Heart left ventricle (tissue), 16 donors: Measurements from ENCODE around the gene NDUFB11. TPM values are rescaled to one million over a fixed set of nuclear protein-coding genes. Genes with fewer than 3 reads are reported as not detected.

ENCODE experiments used
- ATAC-seq, 4 donors: fragments of 200-7000 bp; cut with Tn5 transposase; one replicate each; pipeline ENCODE4 v1.9.1; 2020 to 2022; ENCODE audit warnings: moderate library complexity in 4 of 4, mild to moderate bottlenecking in 3 of 4, moderate number of reproducible peaks in 1 of 4
- DNase-seq, 5 donors: peaks; one replicate each; pipeline ENCODE4 v3.0.0-alpha.2; 2020
- H3K27ac ChIP-seq, 12 donors: fragments of 200-600 bp; sonication (generic) in 4 of 12; one replicate each; pipeline versions ENCODE4 v1.5.0 to v1.8.0; 2016 to 2022; ENCODE audit warnings: mild to moderate bottlenecking in 2 of 12
- H3K27me3 ChIP-seq, 9 donors: fragments of 200-600 bp; sonication (generic) in 2 of 9; one replicate each; pipeline versions ENCODE4 v1.5.1 to v1.8.0; 2016 to 2022; ENCODE audit warnings: mild to moderate bottlenecking in 3 of 9
- H3K36me3 ChIP-seq, 9 donors: fragments of 200-600 bp; sonication (generic) in 2 of 9; one replicate each; pipeline versions ENCODE4 v1.5.0 to v1.8.0; 2018 to 2022; ENCODE audit warnings: mild to moderate bottlenecking in 2 of 9
- H3K4me1 ChIP-seq, 12 donors: fragments of 200-600 bp; sonication (generic) in 4 of 12; one replicate each; pipeline versions ENCODE4 v1.5.0 to v1.8.0; 2016 to 2022; ENCODE audit warnings: mild to moderate bottlenecking in 3 of 12
- H3K4me3 ChIP-seq, 12 donors: fragments of 200-600 bp; sonication (generic) in 4 of 12; one replicate each; pipeline versions ENCODE4 v1.5.0 to v1.8.0; 2017 to 2022; ENCODE audit warnings: mild to moderate bottlenecking in 9 of 12, moderate library complexity in 4 of 12
- H3K9me3 ChIP-seq, 12 donors: fragments of 200-600 bp; sonication (generic) in 4 of 12; one replicate each; pipeline versions ENCODE4 v1.5.0 to v1.8.0; 2016 to 2022; ENCODE audit warnings: mild to moderate bottlenecking in 1 of 12
- POLR2A ChIP-seq, 2 donors: fragments of 450-650 bp; IDR thresholded peaks; one replicate each; pipeline ENCODE4 v1.6.1; 2017; ENCODE audit warnings: antibody characterized with exemption in 2 of 2, mild to moderate bottlenecking in 2 of 2, moderate library complexity in 2 of 2
- WGBS, 4 donors: extraction: QIAGEN DNeasy Blood & Tissue Kit in 2 of 4; methylation state at CpG; one replicate each; pipeline versions ENCODE4 v1.1.5 to v1.1.7; 2013 to 2018; 5-methylcytosine and 5-hydroxymethylcytosine counted together
- intact Hi-C, 10 donors: fragments of 100-400 bp; cut with DNase I; formaldehyde crosslinking; loops; one replicate each; pipeline versions ENCODE4 v1.11.1 to v1.14.2; 2022
- polyA plus RNA-seq, 2 donors: library from polyadenylated mRNA; stranded (reverse); fragments of 200-250 nt; gene quantifications; one replicate each; pipeline ENCODE4 v1.2.3, GENCODE V29; 2013
- total RNA-seq, 9 donors: library from RNA; depleted of rRNA in 2 of 9; stranded (reverse); fragments of >200 nt in 2 of 9; fragmentation: NEBNext Ultra II Directional in 3 of 9; extraction: Animal tissue kit (Norgen Biotek cat#: 25700) in 3 of 9; gene quantifications; one replicate each; pipeline versions ENCODE4 v1.1.0 to v1.2.4, GENCODE V29; 2016 to 2023
- TF ChIP-seq, protein P1 (sequence below), 12 donors: fragments of 200-600 bp; sonication (generic) in 4 of 12; IDR thresholded peaks; one replicate each; pipeline versions ENCODE4 v1.5.0 to v1.8.0; 2018 to 2022; ENCODE audit warnings: antibody characterized with exemption in 12 of 12, mild to moderate bottlenecking in 5 of 12
- donor health status: ischemic (EF 13 %, LVEDD 7.1; RV severe dilation, severe dysfunction).
- donor health status: healthy with polysubstance abuse.
- donor health status: DM: no; HTN: yes; CAD: no.
- donor health status: DM: no; HTN: no; CAD: no.
- donor health status: ischemic (EF 25% LVEDD 6.9; RV normal size, moderate dysfunction).
- donor health status: ischemic (EF 25% LVEDD 5.7; RV mildly dilated, moderate dysfunction).
- donor health status: healthy.
- donor health status: DM: yes; HTN: yes; CAD: no.
- donor health status: ischemic (EF 35%, LVEDD 5.7; RV mildly dilated, moderate dysfunction).
- donor health status: nonischemic (EF 11% LVEDD 7.7; RV severe dilation, severe dysfunction).
- donor health status: DM: yes; HTN: yes; CAD: no.
- donor health status: PGD.
- donor health status: ischemic (EF 29% LVEDD 5.4; RV normal size, mild dysfunction).
- donor health status: nonischemic (EF 23%, LVEDD 6.1; RV moderate dilation, normal function).

Gene NDUFB11
- total and polyA plus RNA-seq, 11 donors = 128 to 254 (median 173) TPM

DNA sequence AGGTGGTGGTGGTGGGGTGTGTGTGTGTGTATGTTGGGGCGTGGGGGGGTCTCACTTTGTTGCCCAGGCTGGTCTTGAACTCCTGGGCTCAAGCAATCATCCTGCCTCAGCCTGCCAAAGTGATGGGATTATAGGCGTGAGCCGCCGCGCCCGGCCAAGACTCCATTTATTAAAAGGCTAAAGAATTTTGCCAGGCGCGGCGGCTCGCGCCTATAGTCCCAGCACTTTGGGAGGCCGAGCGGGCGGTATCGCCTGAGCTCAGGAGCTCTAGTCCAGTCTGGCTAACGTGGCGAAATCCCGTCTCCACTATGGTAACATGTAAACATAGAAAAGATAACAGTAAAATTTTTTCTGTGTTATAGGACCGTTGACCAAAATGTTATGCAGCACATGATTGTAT, 45.4 kb upstream of the NDUFB11 start:
- ATAC-seq (no peak), DNase-seq (peak in 1 of 5 donors; percentile 15)
- peaks cover 0 to 42% (median 0%) of the 10 kb centered on the region in 9 donors for H3K27me3 ChIP-seq
- H3K4me1 ChIP-seq = peaks cover 0 to 30% (median 6%) of the 10 kb centered on the region in 12 donors
- intact Hi-C loops = loop anchor here in 9 of 10 donors (5.0 to 10.0 kb wide), 6 partner anchors 192 to 835 kb away; partner anchors contain the start of genes ELK1 (in 3 of the 9) and UXT (in 2 of the 9)
- no peak overlapping the region for H3K4me3 ChIP-seq
- H3K36me3 ChIP-seq = peaks cover 0 to 21% (median 15%) of the 10 kb centered on the region in 9 donors
- 65 to 77% (median 74%) methylated on average over 19 of the region's 19 CpGs for WGBS, 4 donors
- TF ChIP-seq, protein P1, sequence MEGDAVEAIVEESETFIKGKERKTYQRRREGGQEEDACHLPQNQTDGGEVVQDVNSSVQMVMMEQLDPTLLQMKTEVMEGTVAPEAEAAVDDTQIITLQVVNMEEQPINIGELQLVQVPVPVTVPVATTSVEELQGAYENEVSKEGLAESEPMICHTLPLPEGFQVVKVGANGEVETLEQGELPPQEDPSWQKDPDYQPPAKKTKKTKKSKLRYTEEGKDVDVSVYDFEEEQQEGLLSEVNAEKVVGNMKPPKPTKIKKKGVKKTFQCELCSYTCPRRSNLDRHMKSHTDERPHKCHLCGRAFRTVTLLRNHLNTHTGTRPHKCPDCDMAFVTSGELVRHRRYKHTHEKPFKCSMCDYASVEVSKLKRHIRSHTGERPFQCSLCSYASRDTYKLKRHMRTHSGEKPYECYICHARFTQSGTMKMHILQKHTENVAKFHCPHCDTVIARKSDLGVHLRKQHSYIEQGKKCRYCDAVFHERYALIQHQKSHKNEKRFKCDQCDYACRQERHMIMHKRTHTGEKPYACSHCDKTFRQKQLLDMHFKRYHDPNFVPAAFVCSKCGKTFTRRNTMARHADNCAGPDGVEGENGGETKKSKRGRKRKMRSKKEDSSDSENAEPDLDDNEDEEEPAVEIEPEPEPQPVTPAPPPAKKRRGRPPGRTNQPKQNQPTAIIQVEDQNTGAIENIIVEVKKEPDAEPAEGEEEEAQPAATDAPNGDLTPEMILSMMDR (IDR thresholded peaks at IDR 0.05) = no peak
- TF ChIP-seq POLR2A (IDR thresholded peaks at IDR 0.05) = no peak
- H3K27ac ChIP-seq = no peak overlapping the region
- no peaks in the 10 kb centered on the region for H3K9me3 ChIP-seq

DNA sequence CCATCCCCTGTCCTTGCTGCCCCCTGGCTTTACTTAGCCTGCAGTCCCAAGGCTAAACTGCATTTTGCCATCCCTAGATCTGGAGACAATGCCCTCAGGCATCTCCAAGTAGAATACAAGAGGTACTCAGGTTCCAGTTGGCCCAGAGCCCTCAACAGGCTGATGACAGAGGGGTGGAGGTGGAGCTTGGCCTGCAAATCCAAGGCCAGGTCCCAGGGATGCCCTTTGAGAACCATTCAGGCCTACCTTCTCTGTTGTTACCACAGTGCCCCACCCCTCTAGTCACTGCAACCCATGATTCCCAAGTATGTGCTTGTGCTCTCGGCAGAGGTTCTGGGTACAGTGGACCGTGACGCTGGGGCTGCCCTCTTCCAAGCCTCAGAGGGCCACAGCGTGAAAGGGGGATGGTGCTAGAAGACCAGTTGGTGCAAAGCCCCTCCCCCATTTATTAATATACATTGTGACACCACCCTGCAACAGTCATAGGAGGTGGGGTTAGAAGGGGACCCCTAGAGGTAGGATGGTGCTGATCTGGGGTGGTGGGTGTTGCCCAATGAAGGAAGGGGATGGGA, 42.7 kb upstream of the NDUFB11 start:
- WGBS, 4 donors = 63 to 97% (median 84%) methylated on average over 3 to 4 of the region's 4 CpGs
- peaks cover 0 to 52% (median 0%) of the 10 kb centered on the region in 9 donors for H3K27me3 ChIP-seq
- no peaks in the 10 kb centered on the region for H3K9me3 ChIP-seq
- peaks cover 0 to 17% (median 3%) of the 10 kb centered on the region in 12 donors for H3K4me1 ChIP-seq
- no peak for ATAC-seq
- intact Hi-C loops = no loop called here
- no peak overlapping the region for H3K27ac ChIP-seq
- no peak overlapping the region for H3K4me3 ChIP-seq
- TF ChIP-seq, protein P1 (IDR thresholded peaks at IDR 0.05) = no peak
- TF ChIP-seq POLR2A (IDR thresholded peaks at IDR 0.05) = no peak
- peaks cover 0 to 41% (median 30%) of the 10 kb centered on the region in 9 donors for H3K36me3 ChIP-seq
- DNase-seq = peak in 1 of 5 donors; percentile 5

DNA sequence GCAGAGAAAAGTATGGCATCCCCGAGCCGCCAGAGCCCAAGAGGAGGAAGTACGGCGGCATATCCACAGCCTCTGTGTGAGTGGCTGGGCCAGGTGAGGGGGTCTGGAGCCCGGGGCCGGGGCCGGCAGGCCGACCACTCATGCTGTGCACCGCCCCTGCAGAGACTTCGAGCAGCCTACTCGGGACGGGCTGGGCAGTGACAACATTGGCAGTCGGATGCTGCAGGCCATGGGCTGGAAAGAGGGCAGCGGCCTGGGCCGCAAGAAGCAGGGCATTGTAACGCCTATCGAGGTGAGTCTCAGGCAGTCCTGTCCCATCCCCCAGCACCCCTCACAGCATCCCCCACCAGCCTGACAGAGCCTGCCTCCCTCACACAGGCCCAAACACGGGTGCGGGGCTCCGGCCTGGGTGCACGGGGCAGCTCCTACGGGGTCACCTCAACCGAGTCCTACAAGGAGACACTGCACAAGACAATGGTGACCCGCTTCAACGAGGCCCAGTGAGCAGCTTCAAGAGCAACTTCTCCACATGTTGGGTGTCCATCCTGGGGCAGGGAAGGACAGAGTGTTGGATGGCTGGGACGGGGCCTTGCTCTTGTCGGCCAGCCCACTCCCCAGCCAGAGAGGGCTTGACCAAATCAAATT, 41.7 kb upstream of the NDUFB11 start:
- H3K27me3 ChIP-seq = peaks cover 0 to 54% (median 0%) of the 10 kb centered on the region in 9 donors
- DNase-seq (peak in 1 of 5 donors; percentile 14), ATAC-seq (no peak)
- TF ChIP-seq, protein P1 (IDR thresholded peaks at IDR 0.05) = no peak
- TF ChIP-seq POLR2A (IDR thresholded peaks at IDR 0.05) = no peak
- peaks cover 0 to 10% (median 1%) of the 10 kb centered on the region in 12 donors for H3K4me1 ChIP-seq
- H3K4me3 ChIP-seq = no peak overlapping the region
- peaks cover 0 to 51% (median 39%) of the 10 kb centered on the region in 9 donors for H3K36me3 ChIP-seq
- intact Hi-C loops = no loop called here
- 82 to 88% (median 87%) methylated on average over 15 to 27 of the region's 27 CpGs for WGBS, 4 donors
- H3K9me3 ChIP-seq = no peaks in the 10 kb centered on the region
- H3K27ac ChIP-seq = no peak overlapping the region

DNA sequence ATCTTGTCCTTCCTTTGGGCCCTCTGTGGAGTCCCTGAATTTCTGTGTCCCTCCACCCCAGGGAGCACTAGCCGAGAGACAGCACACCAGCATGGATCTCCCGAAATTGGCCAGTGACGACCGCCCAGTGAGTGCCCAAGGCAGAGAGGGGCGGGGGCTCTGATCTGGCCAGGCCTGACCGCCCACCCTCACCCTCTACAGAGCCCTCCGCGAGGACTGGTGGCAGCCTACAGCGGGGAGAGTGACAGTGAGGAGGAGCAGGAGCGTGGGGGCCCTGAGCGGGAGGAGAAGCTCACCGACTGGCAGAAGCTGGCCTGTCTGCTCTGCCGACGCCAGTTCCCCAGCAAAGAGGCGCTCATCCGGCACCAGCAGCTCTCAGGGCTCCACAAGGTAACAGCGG, 40.7 kb upstream of the NDUFB11 start:
- WGBS, 4 donors = 73 to 92% (median 87%) methylated on average over 12 to 17 of the region's 17 CpGs
- H3K4me3 ChIP-seq = no peak overlapping the region
- peaks cover 0 to 55% (median 0%) of the 10 kb centered on the region in 9 donors for H3K27me3 ChIP-seq
- H3K9me3 ChIP-seq = no peaks in the 10 kb centered on the region
- peaks cover 0 to 60% (median 44%) of the 10 kb centered on the region in 9 donors for H3K36me3 ChIP-seq
- DNase-seq (peak in 1 of 5 donors; percentile 15), ATAC-seq (peak in 1 of 4 donors; percentile 7)
- no peak overlapping the region for H3K27ac ChIP-seq
- TF ChIP-seq POLR2A (IDR thresholded peaks at IDR 0.05) = no peak
- TF ChIP-seq, protein P1 (IDR thresholded peaks at IDR 0.05) = no peak
- peaks cover 0 to 3% (median under 1%) of the 10 kb centered on the region in 12 donors for H3K4me1 ChIP-seq
- intact Hi-C loops = no loop called here
